D721Med (cell line): ENCODE results near the gene VAMP3.

Source experiments
- DNase-seq: peaks from one replicate; pipeline ENCODE4 v3.0.0; 2011; ENCODE audit warnings: low spot score; ENCODE audit not compliant: insufficient read length
- FAIRE-seq: peaks from 2 replicates; lab custom pipeline; 2011; peaks lifted over from hg19 to GRCh38; lab: Jason Lieb, UNC
- TF ChIP-seq, protein P1 (sequence below): IDR thresholded peaks from 2 replicates; pipeline ENCODE4 v1.5.1; 2012; ENCODE audit warnings: mild to moderate bottlenecking, control low read depth; ENCODE audit not compliant: insufficient read depth; ENCODE audit errors: missing control alignments

VAMP3 gene

GRCh38 chr1:7808253-7808844 lies 37.3 kb downstream of the VAMP3 start:
- DNase-seq, result no peak
- TF ChIP-seq, protein P1, sequence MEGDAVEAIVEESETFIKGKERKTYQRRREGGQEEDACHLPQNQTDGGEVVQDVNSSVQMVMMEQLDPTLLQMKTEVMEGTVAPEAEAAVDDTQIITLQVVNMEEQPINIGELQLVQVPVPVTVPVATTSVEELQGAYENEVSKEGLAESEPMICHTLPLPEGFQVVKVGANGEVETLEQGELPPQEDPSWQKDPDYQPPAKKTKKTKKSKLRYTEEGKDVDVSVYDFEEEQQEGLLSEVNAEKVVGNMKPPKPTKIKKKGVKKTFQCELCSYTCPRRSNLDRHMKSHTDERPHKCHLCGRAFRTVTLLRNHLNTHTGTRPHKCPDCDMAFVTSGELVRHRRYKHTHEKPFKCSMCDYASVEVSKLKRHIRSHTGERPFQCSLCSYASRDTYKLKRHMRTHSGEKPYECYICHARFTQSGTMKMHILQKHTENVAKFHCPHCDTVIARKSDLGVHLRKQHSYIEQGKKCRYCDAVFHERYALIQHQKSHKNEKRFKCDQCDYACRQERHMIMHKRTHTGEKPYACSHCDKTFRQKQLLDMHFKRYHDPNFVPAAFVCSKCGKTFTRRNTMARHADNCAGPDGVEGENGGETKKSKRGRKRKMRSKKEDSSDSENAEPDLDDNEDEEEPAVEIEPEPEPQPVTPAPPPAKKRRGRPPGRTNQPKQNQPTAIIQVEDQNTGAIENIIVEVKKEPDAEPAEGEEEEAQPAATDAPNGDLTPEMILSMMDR, result peak; percentile 46
- no peak for FAIRE-seq

DNA sequence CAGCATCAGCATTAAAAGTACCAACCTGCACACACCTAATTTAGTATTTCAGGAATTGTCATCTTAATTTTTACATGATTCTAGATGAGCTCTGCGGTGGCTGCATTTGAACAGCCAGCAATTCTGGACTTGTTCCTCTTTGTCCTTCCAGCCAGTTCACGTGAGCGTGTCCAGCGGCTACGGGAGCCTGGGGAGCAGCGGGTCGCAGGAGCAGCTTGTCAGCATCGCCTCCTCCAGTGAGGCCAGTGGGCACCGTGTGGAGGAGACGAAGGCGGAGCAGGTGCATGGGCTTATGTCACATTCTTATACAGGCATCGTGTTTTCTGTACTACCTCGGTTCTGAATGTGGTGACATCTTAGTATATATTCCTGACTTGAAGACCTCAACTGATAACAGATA lies 38.6 kb downstream of the VAMP3 start:
- TF ChIP-seq, protein P1, result no peak
- FAIRE-seq (no peak), DNase-seq (no peak)

- TF ChIP-seq, protein P1, result no peak
- FAIRE-seq (no peak), DNase-seq (no peak)
Observed at GRCh38 chr1:7810395-7810794, 39.3 kb downstream of the VAMP3 start.

DNA sequence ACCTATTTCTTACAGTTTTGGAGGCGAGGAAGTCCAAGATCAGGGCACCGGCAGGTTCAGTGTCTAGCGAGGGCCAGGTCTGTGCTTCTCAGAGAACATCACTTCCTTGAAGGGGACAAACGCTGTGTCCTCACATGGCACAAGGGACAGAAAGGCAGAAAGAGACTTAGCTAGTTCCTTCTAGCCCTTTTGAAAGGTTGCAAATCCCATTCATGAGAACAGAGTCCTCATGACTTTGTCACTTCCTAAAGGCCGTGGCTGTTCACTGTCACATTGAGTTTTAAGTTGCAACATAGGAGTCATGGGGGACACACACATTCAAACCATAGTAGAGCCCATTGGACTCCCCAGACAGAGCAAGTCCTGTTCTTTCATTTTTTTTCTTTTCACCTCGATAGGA lies 40.4 kb downstream of the VAMP3 start:
- no peak for FAIRE-seq
- TF ChIP-seq, protein P1, result no peak
- DNase-seq, result no peak

DNA sequence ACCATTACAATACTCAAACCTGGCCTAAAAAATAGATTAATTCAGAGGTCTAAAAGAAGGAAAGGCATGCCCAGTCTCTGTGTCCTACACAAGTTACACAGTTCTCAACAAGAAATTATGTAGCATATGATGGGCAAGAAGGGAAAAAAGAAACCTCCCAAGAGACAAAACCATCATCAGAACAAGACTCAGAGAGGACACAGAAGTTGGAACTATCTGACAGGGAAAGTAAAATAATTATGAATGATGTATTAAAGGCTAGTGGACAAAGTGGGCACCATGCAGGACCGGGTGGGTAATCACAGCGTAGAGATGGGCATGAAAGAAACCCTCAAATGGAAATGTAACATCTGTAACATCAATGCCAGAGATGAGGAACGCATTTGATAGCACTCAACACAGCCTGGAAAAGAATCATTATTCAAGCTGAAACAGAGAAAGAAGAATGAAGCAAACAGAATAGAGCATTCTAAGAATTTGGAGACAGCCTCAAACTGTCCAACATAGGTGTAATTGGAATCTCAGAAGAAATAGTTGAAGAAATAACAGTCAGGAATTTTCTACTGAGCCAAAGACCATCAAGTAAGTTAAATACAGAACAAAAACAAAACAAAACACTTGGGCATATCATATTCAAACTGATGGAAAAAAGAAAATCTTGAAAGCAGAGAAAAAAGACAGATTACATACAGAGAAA lies 42.7 kb downstream of the VAMP3 start:
- TF ChIP-seq, protein P1, result no peak
- DNase-seq, result no peak
- no peak for FAIRE-seq

DNA sequence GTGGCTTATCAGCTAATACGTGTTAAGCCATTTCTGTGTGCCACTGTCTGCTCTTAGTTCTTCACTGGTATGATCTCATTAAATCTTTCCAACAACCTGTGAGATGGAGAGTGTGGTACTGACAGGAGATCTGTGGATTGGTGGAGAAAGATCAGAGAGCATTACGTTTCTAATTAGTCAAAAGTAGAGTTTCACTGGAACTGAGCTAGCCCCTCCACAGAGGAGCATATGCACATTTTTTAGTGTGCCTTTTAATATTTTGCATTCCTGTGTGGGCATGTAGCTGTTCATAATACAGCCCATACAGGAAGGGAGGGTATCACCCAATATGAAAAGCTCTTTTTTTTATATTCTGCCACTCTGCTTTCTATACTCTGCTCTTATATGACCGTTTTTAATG lies 50.2 kb downstream of the VAMP3 start:
- DNase-seq, result no peak
- TF ChIP-seq, protein P1, result no peak
- FAIRE-seq, result no peak

GRCh38 chr1:7824701-7825100 lies 53.6 kb downstream of the VAMP3 start:
- DNase-seq, result no peak
- FAIRE-seq, result no peak
- TF ChIP-seq, protein P1, result no peak
